HG02981 (cell line): ENCODE measurements around the gene GATAD2B.
A peak's percentile ranks its signal among the peaks of the same experiment; 100 is the strongest.
"Not testable (repeated sequence)": the region's sequence is repeated elsewhere in the genome, so short reads cannot be mapped to it uniquely, and the experiment has no call there.

Source experiments
- ATAC-seq: cut with Tn5 transposase; IDR thresholded peaks from one replicate; pipeline ENCODE4 v1.9.1; 2021; ENCODE audit warnings: mild to moderate bottlenecking, moderate library complexity; ENCODE audit not compliant: unreplicated experiment

The GATAD2B gene

GRCh38 chr1:153932156-153933131 lies 9.7 kb upstream of the GATAD2B start:
- no peak for ATAC-seq

- ATAC-seq, result no peak
Measured at GRCh38 chr1:153929981-153930948, 7.5 kb upstream of the GATAD2B start.

GRCh38 chr1:153929426-153929825 lies 6.7 kb upstream of the GATAD2B start:
- no peak for ATAC-seq

- no peak for ATAC-seq
Measured at GRCh38 chr1:153928791-153929341, 6.1 kb upstream of the GATAD2B start.

- ATAC-seq, result no peak
Measured at GRCh38 chr1:153928245-153928644, 5.5 kb upstream of the GATAD2B start.

- no peak for ATAC-seq
Measured at GRCh38 chr1:153926405-153926804, 3.6 kb upstream of the GATAD2B start.

GRCh38 chr1:153922076-153922971 lies 448 bp downstream of the GATAD2B start:
- peak; percentile 23 for ATAC-seq

GRCh38 chr1:153921803-153922075 lies 1.0 kb downstream of the GATAD2B start:
- ATAC-seq, result no peak

- ATAC-seq, result no peak
Measured at GRCh38 chr1:153921080-153921802, 1.5 kb downstream of the GATAD2B start.

- ATAC-seq, result no peak
Measured at GRCh38 chr1:153919876-153920852, 2.6 kb downstream of the GATAD2B start.

GRCh38 chr1:153916297-153916696 lies 6.5 kb downstream of the GATAD2B start:
- ATAC-seq, result no peak

GRCh38 chr1:153912349-153912748 lies 10.4 kb downstream of the GATAD2B start:
- no peak for ATAC-seq

- not testable (repeated sequence) for ATAC-seq
Measured at GRCh38 chr1:153910560-153910959, 12.2 kb downstream of the GATAD2B start.

- no peak for ATAC-seq
Measured at GRCh38 chr1:153908071-153908470, 14.7 kb downstream of the GATAD2B start.

GRCh38 chr1:153907134-153907533 lies 15.6 kb downstream of the GATAD2B start:
- ATAC-seq, result no peak

GRCh38 chr1:153906396-153906795 lies 16.4 kb downstream of the GATAD2B start:
- no peak for ATAC-seq

GRCh38 chr1:153905908-153906307 lies 16.9 kb downstream of the GATAD2B start:
- ATAC-seq, result not testable (repeated sequence)

GRCh38 chr1:153903841-153904455 lies 18.8 kb downstream of the GATAD2B start:
- ATAC-seq, result no peak
